HCT116 (cell line): ENCODE measurements around the gene EFCAB12. TPM values are rescaled to one million over a fixed set of nuclear protein-coding genes. Genes with fewer than 3 reads are reported as not detected.

Source experiments
- ATAC-seq: fragments of 200-7000 bp; cut with Tn5 transposase; 2 replicates; pipeline ENCODE4 v1.9.1; 2020; ENCODE audit warnings: mild to moderate bottlenecking, moderate library complexity
- BruUV-seq: library from RNA; stranded (reverse); fragments of 400-500 nt; replicated peaks from 2 replicates; lab custom pipeline; 2021; lab: Mats Ljungman, UMichigan
- CTCF ChIA-PET: fragments of 300-600 bp; sonication (Branson Sonifier 250); formaldehyde crosslinking; loops from one replicate; lab custom pipeline; 2021; ENCODE audit warnings: antibody characterized with exemption; lab: Charles Lee
- POLR2A ChIA-PET: fragments of 300-600, 350-600 bp; sonication (Branson Sonifier 250); formaldehyde crosslinking; loops from one replicate; lab custom pipeline; 2021; ENCODE audit warnings: antibody characterized with exemption; lab: Charles Lee
- RAD21 ChIA-PET, 2 experiments: fragments of 300-600 bp; sonication (Branson Sonifier 250); formaldehyde crosslinking; loops; one replicate each; lab custom pipeline; 2023; ENCODE audit warnings: low total read pairs in 2 of 2; ENCODE audit not compliant: uncharacterized antibody in 2 of 2, unreplicated experiment in 2 of 2, low non-redundant PET in 1 of 2; lab: Charles Lee
- DNase-seq: peaks from one replicate; pipeline ENCODE4 v3.0.0-alpha.2; 2010; ENCODE audit warnings: low read depth, low spot score
- H2AFZ ChIP-seq: fragments of 200-600 bp; shearing (Covaris generic), sonication (generic); 2 replicates; pipeline ENCODE4 v1.6.1; 2017; ENCODE audit warnings: low read depth, mixed run types, mixed read lengths, antibody characterized with exemption, low read length; ENCODE audit not compliant: poor library complexity, severe bottlenecking
- H3K27ac ChIP-seq: 2 replicates; pipeline ENCODE4 v1.5.1; 2012; ENCODE audit warnings: low read depth, low read length
- H3K27me3 ChIP-seq: fragments of 200-600 bp; sonication (generic); 2 replicates; pipeline ENCODE4 v1.6.1; 2016; ENCODE audit warnings: mixed run types, low read length, mixed read lengths; ENCODE audit not compliant: insufficient read depth
- H3K36me3 ChIP-seq, 2 experiments: fragments of 200-500 bp in 1 of 2; fragments of 200-600 bp in 1 of 2; sonication (Bioruptor generic) in 1 of 2; sonication (generic) in 1 of 2; 2 replicates each; pipeline versions ENCODE4 v1.5.1 to v1.6.1; 2014 to 2016; ENCODE audit warnings: low read length in 2 of 2, inconsistent platforms in 1 of 2, mixed read lengths in 1 of 2, mixed run types in 1 of 2; ENCODE audit not compliant: insufficient read depth in 2 of 2, control insufficient read depth in 1 of 2
- H3K4me1 ChIP-seq, 2 experiments: fragments of 200-600 bp in 1 of 2; sonication (generic) in 1 of 2; 2 replicates each; pipeline versions ENCODE4 v1.5.1 to v1.6.1; 2012 to 2017; ENCODE audit warnings: low read length in 2 of 2, inconsistent platforms in 1 of 2, mild to moderate bottlenecking in 1 of 2, mixed read lengths in 1 of 2, mixed run types in 1 of 2, moderate library complexity in 1 of 2; ENCODE audit not compliant: insufficient read depth in 2 of 2, control insufficient read depth in 1 of 2
- H3K4me2 ChIP-seq: fragments of 200-600 bp; sonication (generic); 2 replicates; pipeline ENCODE4 v1.6.1; 2017; ENCODE audit warnings: mixed run types, low read length, mixed read lengths
- H3K4me3 ChIP-seq, 2 experiments: fragments of 200-600 bp in 1 of 2; sonication (generic) in 1 of 2; replicated peaks in 1 of 2; 2 replicates each; pipeline ENCODE4 v1.5.1; 2011 to 2016; ENCODE audit warnings: low read length in 2 of 2, control low read depth in 1 of 2, low read depth in 1 of 2, mild to moderate bottlenecking in 1 of 2, mixed read lengths in 1 of 2, mixed run types in 1 of 2
- H3K79me2 ChIP-seq: fragments of 200-600 bp; sonication (generic); 2 replicates; pipeline ENCODE4 v1.6.1; 2017; ENCODE audit warnings: mild to moderate bottlenecking, mixed run types, low read length, moderate library complexity, mixed read lengths; ENCODE audit not compliant: insufficient read depth
- H3K9ac ChIP-seq: fragments of 200-600 bp; sonication (generic); 2 replicates; pipeline ENCODE4 v1.6.1; 2016; ENCODE audit warnings: low read length, mixed read lengths
- H3K9me2 ChIP-seq: fragments of 200-600 bp; sonication (generic), shearing (Covaris generic); 2 replicates; pipeline ENCODE4 v1.6.1; 2017; ENCODE audit warnings: mixed run types, mild to moderate bottlenecking, moderate library complexity; ENCODE audit not compliant: insufficient read depth
- H3K9me3 ChIP-seq, 2 experiments: fragments of 200-500 bp in 1 of 2; fragments of 200-600 bp in 1 of 2; sonication (Bioruptor generic) in 1 of 2; sonication (generic) in 1 of 2; 2 replicates each; pipeline ENCODE4 v1.6.1; 2014 to 2017; ENCODE audit warnings: low read length in 2 of 2, mixed read lengths in 2 of 2, inconsistent platforms in 1 of 2, low read depth in 1 of 2, mild to moderate bottlenecking in 1 of 2, mixed run types in 1 of 2, moderate library complexity in 1 of 2; ENCODE audit not compliant: control insufficient read depth in 1 of 2, insufficient read depth in 1 of 2
- H4K20me1 ChIP-seq: fragments of 200-600 bp; sonication (generic), shearing (Covaris generic); 2 replicates; pipeline ENCODE4 v1.6.1; 2017; ENCODE audit warnings: mixed run types, mild to moderate bottlenecking, moderate library complexity; ENCODE audit not compliant: insufficient read depth
- ATF3 ChIP-seq: IDR thresholded peaks from 2 replicates; pipeline ENCODE4 v1.6.1; 2012
- CBX3 ChIP-seq: IDR thresholded peaks from 2 replicates; pipeline ENCODE4 v1.6.1; 2012; ENCODE audit warnings: low read depth
- CTCF ChIP-seq, 3 experiments: fragments of 200-600 bp in 1 of 3; sonication (generic) in 1 of 3; IDR thresholded peaks in 2 of 3; conservative IDR thresholded peaks in 1 of 3; 2 replicates each; pipeline ENCODE4 v1.5.1; 2012 to 2017; ENCODE audit warnings: low read depth in 2 of 3, low read length in 2 of 3, antibody characterized with exemption in 1 of 3, borderline replicate concordance in 1 of 3, control low read depth in 1 of 3, mild to moderate bottlenecking in 1 of 3, mixed read lengths in 1 of 3, mixed run types in 1 of 3, moderate library complexity in 1 of 3; ENCODE audit not compliant: insufficient read depth in 1 of 3
- EGR1 ChIP-seq: IDR thresholded peaks from 2 replicates; pipeline ENCODE4 v1.6.1; 2012; ENCODE audit warnings: low read depth
- ELF1 ChIP-seq: IDR thresholded peaks from 2 replicates; pipeline ENCODE4 v1.6.1; 2012; ENCODE audit warnings: low read depth, borderline replicate concordance
- EZH2phosphoT487 ChIP-seq: fragments of 200-600 bp; IDR thresholded peaks from 2 replicates; pipeline ENCODE4 v1.6.1; 2018; ENCODE audit warnings: antibody characterized with exemption, borderline replicate concordance
- FOSL1 ChIP-seq: IDR thresholded peaks from 2 replicates; pipeline ENCODE4 v1.6.1; 2012; ENCODE audit warnings: low read depth
- JUND ChIP-seq: IDR thresholded peaks from 2 replicates; pipeline ENCODE4 v1.6.1; 2012
- SP1 ChIP-seq: IDR thresholded peaks from 2 replicates; pipeline ENCODE4 v1.6.1; 2012; ENCODE audit warnings: low read depth
- TCF7L2 ChIP-seq: IDR thresholded peaks from 2 replicates; pipeline ENCODE4 v1.7.0; 2011; ENCODE audit warnings: borderline replicate concordance, inconsistent platforms; ENCODE audit not compliant: insufficient read depth, insufficient read length; ENCODE audit errors: extremely low read depth
- ZBTB33 ChIP-seq: IDR thresholded peaks from 2 replicates; pipeline ENCODE4 v1.6.1; 2011; ENCODE audit warnings: mild to moderate bottlenecking, low read length, moderate library complexity; ENCODE audit not compliant: insufficient replicate concordance; ENCODE audit errors: extremely low read depth
- ZFX ChIP-seq: fragments of 450-650 bp; IDR thresholded peaks from 2 replicates; pipeline ENCODE4 v1.6.1; 2017
- intact Hi-C: fragments of 100-400 bp; cut with micrococcal nuclease; formaldehyde crosslinking; loops from 2 replicates; pipeline ENCODE4 v1.10.0; 2022
- total RNA-seq: library from RNA; stranded (reverse); gene quantifications from one replicate; pipeline ENCODE4 v1.2.1, GENCODE V29; 2021; ENCODE audit not compliant: unreplicated experiment

Gene EFCAB12
- total RNA-seq, 1 experiment from 2014 or later = 0.42 TPM

- ChIA-PET CTCF (no interaction called here), POLR2A (no interaction called here), RAD21 (no interaction called here)
- Histone ChIP-seq H3K9ac (no peak overlapping the region), H3K79me2 (peaks cover 33% of the 10 kb centered on the region), H2AFZ (no peak overlapping the region), H3K9me3 (no peaks in the 10 kb centered on the region), H3K4me3 (no peak overlapping the region), H3K36me3 (peaks cover 55 to 62% of the 10 kb centered on the region in 2 experiments), H3K4me2 (no peak overlapping the region), H4K20me1 (no peaks in the 10 kb centered on the region), H3K9me2 (no peaks in the 10 kb centered on the region), H3K27ac (no peak overlapping the region), H3K27me3 (no peaks in the 10 kb centered on the region), H3K4me1 (peaks cover 4 to 8% of the 10 kb centered on the region in 2 experiments; a peak in 3 of 4 replicates)
- intact Hi-C loops = no loop called here
- TF ChIP-seq EGR1 = no peak
- no peak for TF ChIP-seq ZBTB33
- no peak for TF ChIP-seq CTCF (IDR thresholded peaks at IDR 0.05 in 2 of 3, conservative IDR thresholded peaks at IDR 0.05 in 1 of 3; ENCODE audit: borderline replicate concordance in 1 of 3, insufficient read depth in 1 of 3, low read depth in 2 of 3, low read length in 2 of 3)
- no TSS peak for BruUV-seq
- no peak for ATAC-seq
- DNase-seq = no peak
Measured at GRCh38 chr3:129434140-129434539, 5.7 kb upstream of the EFCAB12 start.

- H3K4me1 ChIP-seq = peaks cover 2 to 3% of the 10 kb centered on the region in 2 experiments; a peak in 3 of 4 replicates
- no peak overlapping the region for H3K9ac ChIP-seq
- H2AFZ ChIP-seq = no peak overlapping the region
- H3K36me3 ChIP-seq = peaks cover 55 to 62% of the 10 kb centered on the region in 2 experiments
- H3K27ac ChIP-seq = no peak overlapping the region
- RAD21 ChIA-PET = no interaction called here
- no peaks in the 10 kb centered on the region for H3K9me3 ChIP-seq
- no peaks in the 10 kb centered on the region for H3K27me3 ChIP-seq
- H3K4me3 ChIP-seq = no peak overlapping the region
- no TSS peak for BruUV-seq
- intact Hi-C loops = no loop called here
- no peak for DNase-seq
- POLR2A ChIA-PET = no interaction called here
- TF ChIP-seq FOSL1 (no peak), EZH2phosphoT487 (no peak), SP1 (no peak), ELF1 (no peak), CBX3 (no peak), ZFX (no peak), CTCF (IDR thresholded peaks at IDR 0.05 in 2 of 3, conservative IDR thresholded peaks at IDR 0.05 in 1 of 3; ENCODE audit: borderline replicate concordance in 1 of 3, insufficient read depth in 1 of 3, low read depth in 2 of 3, low read length in 2 of 3) (no peak), TCF7L2 (no peak), JUND (no peak), ATF3 (no peak)
- TF ChIP-seq, all 23 proteins: peak for 0
- ATAC-seq = no peak
- CTCF ChIA-PET = no interaction called here
- H3K4me2 ChIP-seq = no peak overlapping the region
- H3K79me2 ChIP-seq = peaks cover 27% of the 10 kb centered on the region
- no peaks in the 10 kb centered on the region for H4K20me1 ChIP-seq
- H3K9me2 ChIP-seq = no peaks in the 10 kb centered on the region
Measured at GRCh38 chr3:129433565-129433964, 5.1 kb upstream of the EFCAB12 start.
